Glutamatergic neuron (in vitro differentiated cells): ENCODE data around the gene CRNN. TPM values are rescaled to one million over a fixed set of nuclear protein-coding genes. Genes with fewer than 3 reads are reported as not detected.

Experiments
- DNase-seq: peaks from one replicate; pipeline ENCODE4 v3.0.0; 2022
- H3K27ac Mint-ChIP-seq: one replicate; pipeline ENCODE4 v1.8.0; 2020; ENCODE audit warnings: mild to moderate bottlenecking, mixed read lengths, inconsistent platforms; ENCODE audit not compliant: unreplicated experiment
- H3K27me3 Mint-ChIP-seq: one replicate; pipeline ENCODE4 v1.8.0; 2020; ENCODE audit warnings: mild to moderate bottlenecking, moderate library complexity, mixed read lengths, inconsistent platforms; ENCODE audit not compliant: unreplicated experiment
- H3K36me3 Mint-ChIP-seq: one replicate; pipeline ENCODE4 v1.8.0; 2020; ENCODE audit warnings: mild to moderate bottlenecking, mixed read lengths, inconsistent platforms; ENCODE audit not compliant: unreplicated experiment
- H3K4me1 Mint-ChIP-seq: one replicate; pipeline ENCODE4 v1.8.0; 2020; ENCODE audit warnings: mild to moderate bottlenecking, low read depth, mixed read lengths, inconsistent platforms; ENCODE audit not compliant: unreplicated experiment
- H3K4me3 Mint-ChIP-seq: one replicate; pipeline ENCODE4 v1.8.0; 2020; ENCODE audit warnings: mild to moderate bottlenecking, mixed read lengths, inconsistent platforms; ENCODE audit not compliant: unreplicated experiment
- H3K9me3 Mint-ChIP-seq: one replicate; pipeline ENCODE4 v1.8.0; 2020; ENCODE audit warnings: mild to moderate bottlenecking, moderate library complexity, mixed read lengths, inconsistent platforms; ENCODE audit not compliant: unreplicated experiment
- CTCF ChIP-seq: fragments of 200-600 bp; sonication (generic); IDR thresholded peaks from one replicate; pipeline ENCODE4 v1.5.0; 2021; ENCODE audit not compliant: partially characterized antibody, unreplicated experiment
- total RNA-seq: library from RNA; stranded (reverse); fragmentation: NEBNext Ultra II Directional; extraction: Animal tissue kit (Norgen Biotek cat#: 25700); gene quantifications from one replicate; pipeline ENCODE4 v1.2.1, GENCODE V29; 2021; ENCODE audit not compliant: unreplicated experiment

CRNN gene
- total RNA-seq, 1 donor from 2014 or later: not detected

GRCh38 chr1:152411134-152411533, 2.9 kb downstream of the CRNN start:
- Mint-ChIP-seq H3K9me3 (peaks cover 3% of the 10 kb centered on the region), H3K4me3 (no peak overlapping the region), H3K36me3 (no peaks in the 10 kb centered on the region), H3K27me3 (peaks cover 5% of the 10 kb centered on the region), H3K27ac (peak overlapping the region; percentile 57), H3K4me1 (peaks cover 19% of the 10 kb centered on the region)
- peak; percentile 28 for DNase-seq
- no peak for TF ChIP-seq CTCF

GRCh38 chr1:152410599-152410998, 3.5 kb downstream of the CRNN start:
- H3K27me3 Mint-ChIP-seq: peaks cover 4% of the 10 kb centered on the region
- H3K9me3 Mint-ChIP-seq: peaks cover 3% of the 10 kb centered on the region
- no peak overlapping the region for H3K4me3 Mint-ChIP-seq
- no peaks in the 10 kb centered on the region for H3K36me3 Mint-ChIP-seq
- DNase-seq: no peak
- no peak overlapping the region for H3K27ac Mint-ChIP-seq
- H3K4me1 Mint-ChIP-seq: peaks cover 19% of the 10 kb centered on the region
- TF ChIP-seq CTCF: no peak

- no peak overlapping the region for H3K4me3 Mint-ChIP-seq
- H3K4me1 Mint-ChIP-seq: peaks cover 19% of the 10 kb centered on the region
- peaks cover 3% of the 10 kb centered on the region for H3K9me3 Mint-ChIP-seq
- H3K27me3 Mint-ChIP-seq: peaks cover 4% of the 10 kb centered on the region
- no peak for TF ChIP-seq CTCF
- no peak for DNase-seq
- no peaks in the 10 kb centered on the region for H3K36me3 Mint-ChIP-seq
- no peak overlapping the region for H3K27ac Mint-ChIP-seq
Measured at GRCh38 chr1:152410028-152410427, 4.0 kb downstream of the CRNN start.

- Mint-ChIP-seq H3K4me1 (peaks cover 19% of the 10 kb centered on the region), H3K27ac (no peak overlapping the region), H3K27me3 (peaks cover 4% of the 10 kb centered on the region), H3K36me3 (no peaks in the 10 kb centered on the region), H3K9me3 (peaks cover 2% of the 10 kb centered on the region), H3K4me3 (no peak overlapping the region)
- no peak for TF ChIP-seq CTCF
- DNase-seq: no peak
Measured at GRCh38 chr1:152408664-152409063, 5.4 kb downstream of the CRNN start.

- H3K36me3 Mint-ChIP-seq: no peaks in the 10 kb centered on the region
- peaks cover 2% of the 10 kb centered on the region for H3K27me3 Mint-ChIP-seq
- no peak for DNase-seq
- no peak overlapping the region for H3K27ac Mint-ChIP-seq
- no peak overlapping the region for H3K4me3 Mint-ChIP-seq
- no peaks in the 10 kb centered on the region for H3K9me3 Mint-ChIP-seq
- TF ChIP-seq CTCF: no peak
- H3K4me1 Mint-ChIP-seq: no peaks in the 10 kb centered on the region
Measured at GRCh38 chr1:152398812-152399698, 15.0 kb downstream of the CRNN start.
